Suprapubic skin (tissue), 4 donors: ENCODE measurements around the gene IFIT3.

Experiments
- CTCF ChIP-seq, 2 donors: fragments of 200-600 bp in 1 of 2; fragments of 450-650 bp in 1 of 2; sonication (generic) in 1 of 2; IDR thresholded peaks; one replicate each; pipeline ENCODE4 v1.5.1; 2016 to 2019; ENCODE audit warnings: antibody characterized with exemption in 2 of 2, mild to moderate bottlenecking in 1 of 2, moderate library complexity in 1 of 2
- POLR2A ChIP-seq, 2 donors: fragments of 450-650 bp; IDR thresholded peaks; one replicate each; pipeline ENCODE4 v1.6.1; 2017; ENCODE audit warnings: antibody characterized with exemption in 2 of 2, mild to moderate bottlenecking in 2 of 2, moderate library complexity in 2 of 2
- POLR2AphosphoS5 ChIP-seq, 3 donors: sonication (generic); formaldehyde crosslinking; IDR thresholded peaks; one replicate each; pipeline ENCODE4 v1.6.1; 2017; ENCODE audit warnings: antibody characterized with exemption in 3 of 3

- TF ChIP-seq CTCF (IDR thresholded peaks at IDR 0.05), result no peak
- no peak for TF ChIP-seq POLR2AphosphoS5 (IDR thresholded peaks at IDR 0.05)
- TF ChIP-seq POLR2A (IDR thresholded peaks at IDR 0.05), result no peak
Measured at GRCh38 chr10:89351780-89352597, 24.2 kb downstream of the IFIT3 start.
